GM21360 (cell line): Measurements from ENCODE around the gene SLC22A31.
"Not testable (repeated sequence)": the region's sequence is repeated elsewhere in the genome, so short reads cannot be mapped to it uniquely, and the experiment has no call there.

Experiments used
- ATAC-seq: cut with Tn5 transposase; IDR thresholded peaks from one replicate; pipeline ENCODE4 v1.9.1; 2021; ENCODE audit warnings: mild to moderate bottlenecking, moderate library complexity; ENCODE audit not compliant: unreplicated experiment

SLC22A31 gene

GRCh38 chr16:89200124-89200849 is at the start of gene SLC22A31:
TSS of gene SLC22A31 (minus strand) at chr16:89200537. CDS start at chr16:89200501, 36 bp downstream.
- ATAC-seq: no peak

- ATAC-seq: no peak
These were observed 48.1 kb upstream of the SLC22A31 start for GRCh38 chr16:89248196-89248982.

GRCh38 chr16:89247734-89248075 is 47.4 kb upstream of the SLC22A31 start:
- not testable (repeated sequence) for ATAC-seq

- peak; percentile 74 for ATAC-seq
These were observed 46.8 kb upstream of the SLC22A31 start for GRCh38 chr16:89246903-89247733.

- ATAC-seq: no peak
These were observed 46.1 kb upstream of the SLC22A31 start for GRCh38 chr16:89246383-89246902.

- ATAC-seq: no peak
These were observed 44.4 kb upstream of the SLC22A31 start for GRCh38 chr16:89244754-89245153.

GRCh38 chr16:89244264-89244663 is 43.9 kb upstream of the SLC22A31 start:
- not testable (repeated sequence) for ATAC-seq

DNA sequence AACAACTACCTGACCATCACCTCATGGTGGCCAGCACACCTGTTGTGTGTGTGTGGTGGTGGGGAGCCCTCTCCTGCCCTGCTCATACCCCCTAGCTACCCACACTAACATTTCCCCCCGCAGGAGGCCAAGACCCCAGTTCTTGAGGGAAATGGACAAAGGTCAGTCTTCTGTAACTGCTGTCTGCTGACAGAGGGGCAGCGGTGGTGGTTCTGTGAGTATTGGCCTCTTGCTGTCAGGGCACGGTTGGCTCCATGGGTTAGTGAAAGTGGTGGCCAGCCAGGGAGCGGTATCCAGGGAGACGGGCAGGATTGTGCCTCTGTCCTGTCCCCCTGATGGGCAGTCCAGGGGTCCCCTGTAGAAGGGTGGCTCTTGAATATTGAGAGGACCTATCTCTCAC is 43.3 kb upstream of the SLC22A31 start:
- no peak for ATAC-seq

- no peak for ATAC-seq
These were observed 42.5 kb upstream of the SLC22A31 start for GRCh38 chr16:89242795-89243200.

DNA sequence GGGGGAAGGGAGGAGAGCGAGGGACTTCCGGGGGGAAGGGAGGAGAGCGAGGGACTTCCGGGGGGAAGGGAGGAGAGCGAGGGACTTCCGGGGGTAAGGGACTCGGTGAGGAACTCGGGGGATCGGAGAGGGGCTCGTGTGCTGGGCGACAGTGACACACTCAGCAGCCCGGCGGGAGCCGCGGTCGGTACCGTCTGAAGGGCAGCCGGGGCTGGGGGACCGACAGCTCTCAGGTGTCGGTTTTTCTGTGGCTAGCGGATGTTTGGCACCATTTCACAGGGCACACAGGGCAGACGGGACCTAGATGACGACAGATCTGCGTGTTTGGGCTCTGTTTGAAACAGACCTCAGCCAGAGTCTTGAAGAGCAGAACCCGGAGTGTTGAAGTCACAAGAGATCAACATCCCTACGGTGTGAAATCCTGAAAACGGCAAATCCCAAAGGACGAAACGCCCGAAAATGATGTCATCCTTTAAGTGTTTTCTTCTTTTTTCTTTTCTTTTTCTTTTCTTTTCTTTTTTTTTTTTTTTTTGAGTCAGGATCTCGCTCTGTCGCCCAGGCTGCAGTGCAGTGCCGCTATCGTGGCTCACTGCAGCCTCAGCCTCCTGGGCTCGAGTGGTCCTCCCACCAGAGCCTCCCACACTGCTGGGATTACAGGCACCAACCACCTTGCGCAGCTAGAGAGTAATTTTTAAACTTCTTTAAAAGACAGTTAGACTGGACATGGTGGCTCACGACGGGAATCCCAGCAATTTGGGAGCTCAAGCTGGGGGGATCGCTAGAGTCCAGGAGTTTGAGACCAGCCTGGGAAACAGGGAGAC is 41.1 kb upstream of the SLC22A31 start:
- ATAC-seq: peak; percentile 58

GRCh38 chr16:89237733-89238132 is 37.4 kb upstream of the SLC22A31 start:
- ATAC-seq: no peak

DNA sequence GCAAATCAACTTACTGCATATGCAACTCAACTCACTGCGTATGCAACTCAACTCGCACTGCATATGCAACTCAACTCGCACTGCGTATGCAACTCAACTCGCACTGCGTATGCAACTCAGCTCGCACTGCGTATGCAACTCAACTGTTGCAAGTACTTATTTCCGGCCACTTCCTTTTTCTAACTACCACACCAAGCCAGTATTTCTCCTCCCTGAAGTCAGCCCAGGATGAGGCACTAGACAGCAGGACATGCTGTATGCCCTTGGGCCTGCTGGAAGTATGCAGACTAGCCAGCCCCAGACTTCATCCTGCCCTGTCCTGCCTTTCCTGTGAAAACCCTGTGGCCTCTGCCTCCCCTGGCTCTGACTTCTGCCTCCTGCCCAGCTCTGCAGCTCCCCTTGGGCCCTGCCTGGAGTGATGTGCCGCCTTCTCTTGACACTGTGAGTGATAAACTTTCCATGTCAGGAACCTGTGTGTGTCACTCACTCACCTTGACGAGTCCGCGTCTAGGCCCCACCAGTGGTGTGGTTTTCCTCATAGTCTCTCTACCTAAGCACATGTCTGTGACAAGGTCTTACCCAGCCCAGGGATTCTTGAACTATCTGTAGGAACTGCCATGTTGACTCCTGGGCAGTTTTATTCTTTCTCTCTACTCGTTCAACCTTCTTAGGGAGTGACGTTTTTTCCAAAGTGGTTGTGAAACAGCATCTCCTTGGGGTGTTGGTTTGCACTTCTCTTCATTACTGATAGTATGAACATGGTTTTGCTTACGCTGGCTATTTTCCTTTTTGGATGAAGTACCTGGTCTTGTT is 33.5 kb upstream of the SLC22A31 start:
- ATAC-seq: no peak

DNA sequence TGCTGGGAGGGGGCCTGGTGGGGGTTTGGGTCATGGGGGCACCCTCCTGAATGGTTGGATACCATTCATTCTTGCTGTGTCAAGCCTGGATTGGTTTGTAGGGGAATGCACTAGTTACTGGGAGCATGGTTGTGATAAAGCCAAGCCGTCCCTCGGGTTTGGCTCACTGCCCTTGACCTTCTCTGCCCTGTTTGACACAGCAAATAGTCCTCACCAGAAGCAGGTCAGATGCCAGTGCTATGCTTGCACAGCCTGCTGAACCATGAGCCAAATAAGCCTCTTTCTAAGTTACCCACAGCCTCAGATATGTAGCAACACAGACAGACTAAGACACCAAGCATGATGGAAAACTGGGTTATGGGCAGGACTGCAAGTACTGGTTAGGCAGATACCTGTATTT is 31.8 kb upstream of the SLC22A31 start:
- ATAC-seq: no peak

- no peak for ATAC-seq
These were observed 29.9 kb upstream of the SLC22A31 start for GRCh38 chr16:89230255-89230654.

DNA sequence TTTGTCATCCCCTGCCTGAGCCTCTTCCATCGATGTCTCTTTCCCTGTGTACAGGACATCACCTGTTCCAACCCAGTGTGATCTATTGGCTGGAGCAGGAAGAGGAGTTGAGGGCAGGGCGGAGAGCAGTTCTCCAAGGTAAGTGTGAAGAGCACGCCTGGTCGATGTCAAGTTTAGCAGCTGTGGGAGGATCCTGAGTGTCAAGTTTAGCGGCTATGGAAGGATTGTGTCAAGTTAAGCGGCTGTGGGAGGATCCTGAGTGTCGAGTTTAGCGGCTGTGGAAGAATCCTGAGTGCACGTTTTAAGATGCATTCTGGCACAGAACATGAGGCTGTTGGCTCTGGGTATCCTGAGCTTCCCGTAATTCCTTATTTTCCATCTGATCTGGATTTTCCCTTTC is 24.3 kb upstream of the SLC22A31 start:
- ATAC-seq: no peak

DNA sequence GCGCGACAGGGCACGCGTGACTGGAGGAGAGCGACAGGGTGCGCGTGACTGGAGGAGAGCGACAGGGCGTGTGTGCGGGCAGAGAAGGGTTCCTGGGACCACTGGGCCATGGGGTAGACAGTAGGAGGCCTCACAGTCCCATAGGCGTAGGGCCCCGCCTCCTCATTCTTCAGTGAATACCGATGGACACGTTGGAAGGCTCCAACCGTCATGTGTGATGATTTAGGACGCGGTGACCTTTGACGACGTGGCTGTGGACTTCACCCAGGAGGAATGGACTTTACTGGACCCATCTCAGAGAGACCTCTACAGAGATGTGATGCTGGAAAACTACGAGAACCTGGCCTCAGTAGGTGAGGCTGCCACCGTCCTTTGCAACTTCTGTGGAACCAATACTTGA is 22.6 kb upstream of the SLC22A31 start:
- no peak for ATAC-seq

DNA sequence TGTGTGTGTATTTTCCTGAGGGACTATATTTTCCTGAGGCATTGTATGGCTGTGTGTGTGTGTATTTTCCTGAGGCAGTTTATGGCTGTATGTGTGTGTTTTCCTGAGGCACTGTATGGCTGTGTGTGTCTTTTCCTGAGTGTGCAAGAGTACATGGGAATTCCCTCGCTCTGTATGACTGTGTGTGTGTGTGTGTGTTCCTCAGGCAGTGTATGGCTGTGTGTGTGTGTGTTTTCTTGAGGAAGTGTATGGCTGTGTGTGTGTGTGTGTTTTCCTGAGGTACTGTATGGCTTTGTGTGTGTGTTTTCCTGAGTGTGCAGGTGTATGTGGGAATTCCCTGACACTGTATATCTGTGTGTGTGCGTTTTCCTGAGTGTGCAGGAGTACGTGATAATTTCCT is 21.3 kb upstream of the SLC22A31 start:
- ATAC-seq: no peak

- ATAC-seq: no peak
These were observed 19.0 kb upstream of the SLC22A31 start for GRCh38 chr16:89219365-89219764.

DNA sequence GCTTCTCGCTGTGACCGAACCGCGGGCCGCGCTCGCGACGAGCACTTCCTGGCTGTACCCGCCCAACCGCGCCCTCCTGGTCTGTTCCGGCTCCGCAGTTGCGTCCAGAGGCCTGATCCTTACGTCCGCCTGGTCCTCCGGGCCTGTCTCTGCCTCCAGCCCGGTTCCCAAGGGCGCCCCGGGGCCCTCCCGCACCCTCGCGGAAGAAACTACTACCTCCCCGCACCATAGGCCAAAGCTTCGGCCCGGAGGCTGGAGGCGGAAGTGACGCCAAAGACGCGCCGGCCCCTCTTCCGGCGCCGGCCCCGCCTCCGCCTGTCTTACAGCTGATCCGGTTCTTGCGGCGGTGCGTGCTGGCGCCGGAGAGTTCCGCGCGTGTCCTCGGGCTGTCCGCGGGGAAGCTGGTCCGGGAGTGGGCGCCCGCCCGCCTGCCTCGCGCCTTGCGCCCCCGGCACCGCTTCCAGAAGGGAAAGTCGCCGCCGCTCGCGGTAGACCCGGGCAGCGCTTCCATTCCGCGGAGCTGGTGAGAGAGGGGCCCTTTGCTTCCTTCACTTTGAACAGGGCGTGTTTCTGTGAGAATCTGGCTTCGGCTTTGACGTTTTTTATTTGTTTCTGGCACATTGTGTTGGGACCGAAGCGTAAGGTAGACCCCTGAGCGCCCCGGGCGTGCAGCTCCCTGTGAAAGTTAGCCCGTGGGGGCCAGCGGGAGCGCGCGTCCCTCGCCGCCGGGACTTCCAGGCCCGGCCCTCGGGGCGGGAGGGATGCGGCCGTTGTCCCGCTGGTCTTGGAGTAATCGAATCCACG is 17.3 kb upstream of the SLC22A31 start, which contains the start of gene ZNF778:
Gene ZNF778, plus strand, starts transcription at position 316 of the 804 bp plus-strand sequence. CDS start 3,425 bp downstream, outside the sequence.
- peak; percentile 75 for ATAC-seq
